Mesenchymal stem cell (in vitro differentiated cells and primary cell): ENCODE measurements around the gene CAMK2A.

Source experiments
- DNase-seq: peaks from one replicate; pipeline ENCODE4 v3.0.0-alpha.2; 2013
- H2AFZ ChIP-seq: one replicate; pipeline ENCODE4 v1.6.1; 2013; ENCODE audit warnings: low read depth, mild to moderate bottlenecking, control low read depth, inconsistent platforms, low read length, moderate library complexity
- H2AK5ac ChIP-seq: 2 replicates; pipeline ENCODE4 v1.6.1; 2013; ENCODE audit warnings: low read length, moderate library complexity, mild to moderate bottlenecking, inconsistent platforms; ENCODE audit not compliant: severe bottlenecking
- H2BK120ac ChIP-seq: one replicate; pipeline ENCODE4 v1.6.1; 2013; ENCODE audit warnings: low read depth, mild to moderate bottlenecking, inconsistent platforms, low read length, moderate library complexity
- H2BK12ac ChIP-seq, 2 experiments: one replicate each; pipeline ENCODE4 v1.6.1; 2013; ENCODE audit warnings: inconsistent platforms in 2 of 2, low read length in 2 of 2, mild to moderate bottlenecking in 2 of 2, moderate library complexity in 2 of 2, control low read depth in 1 of 2
- H2BK15ac ChIP-seq: one replicate; pipeline ENCODE4 v1.6.1; 2013; ENCODE audit warnings: mild to moderate bottlenecking, low read depth, inconsistent platforms; ENCODE audit not compliant: poor library complexity, severe bottlenecking
- H2BK5ac ChIP-seq: 2 replicates; pipeline ENCODE4 v1.6.1; 2013; ENCODE audit warnings: low read depth, mild to moderate bottlenecking, low read length, control low read depth, inconsistent platforms; ENCODE audit not compliant: poor library complexity, severe bottlenecking
- H3K14ac ChIP-seq, 2 experiments: one replicate each; pipeline ENCODE4 v1.6.1; 2013; ENCODE audit warnings: inconsistent platforms in 2 of 2, low read length in 2 of 2, control low read depth in 1 of 2, mild to moderate bottlenecking in 1 of 2, moderate library complexity in 1 of 2
- H3K18ac ChIP-seq, 2 experiments: one replicate each; pipeline ENCODE4 v1.6.1; 2013; ENCODE audit warnings: inconsistent platforms in 2 of 2, low read length in 2 of 2, control low read depth in 1 of 2, low read depth in 1 of 2, mild to moderate bottlenecking in 1 of 2
- H3K23ac ChIP-seq, 2 experiments: one replicate each; pipeline ENCODE4 v1.6.1; 2013; ENCODE audit warnings: inconsistent platforms in 2 of 2, low read length in 2 of 2, mild to moderate bottlenecking in 2 of 2, moderate library complexity in 2 of 2, control low read depth in 1 of 2
- H3K27ac ChIP-seq: 2 replicates; pipeline ENCODE4 v1.5.1; 2013; ENCODE audit warnings: mild to moderate bottlenecking, moderate library complexity, low read length, control low read depth, inconsistent platforms; ENCODE audit not compliant: poor library complexity, severe bottlenecking
- H3K27me3 ChIP-seq, 2 experiments: 2 replicates each; pipeline versions ENCODE4 v1.6.1 to v1.7.0; 2013; ENCODE audit warnings: low read length in 2 of 2, mild to moderate bottlenecking in 2 of 2, moderate library complexity in 2 of 2, control low read depth in 1 of 2, inconsistent platforms in 1 of 2; ENCODE audit not compliant: control insufficient read depth in 1 of 2, insufficient read depth in 1 of 2
- H3K36me3 ChIP-seq, 2 experiments: 2 replicates each; pipeline versions ENCODE4 v1.6.1 to v1.7.0; 2013; ENCODE audit warnings: low read length in 2 of 2, control low read depth in 1 of 2, inconsistent platforms in 1 of 2, low read depth in 1 of 2, mild to moderate bottlenecking in 1 of 2; ENCODE audit not compliant: insufficient read depth in 2 of 2, control insufficient read depth in 1 of 2
- H3K4ac ChIP-seq, 2 experiments: one replicate each; pipeline ENCODE4 v1.6.1; 2013; ENCODE audit warnings: inconsistent platforms in 2 of 2, low read length in 2 of 2, mild to moderate bottlenecking in 2 of 2, moderate library complexity in 2 of 2, control low read depth in 1 of 2, low read depth in 1 of 2
- H3K4me1 ChIP-seq: 2 replicates; pipeline ENCODE4 v1.6.1; 2013; ENCODE audit warnings: low read depth, low read length, control low read depth; ENCODE audit not compliant: control insufficient read depth, insufficient read depth
- H3K4me2 ChIP-seq: 2 replicates; pipeline ENCODE4 v1.6.1; 2013; ENCODE audit warnings: low read length, mild to moderate bottlenecking, inconsistent platforms; ENCODE audit not compliant: poor library complexity, severe bottlenecking
- H3K4me3 ChIP-seq, 2 experiments: 2 replicates each; pipeline versions ENCODE4 v1.5.1 to v1.7.0; 2013; ENCODE audit warnings: low read length in 2 of 2, mild to moderate bottlenecking in 2 of 2, control low read depth in 1 of 2, low read depth in 1 of 2; ENCODE audit not compliant: insufficient read depth in 1 of 2
- H3K79me1 ChIP-seq: replicated peaks from 2 replicates; pipeline ENCODE4 v1.6.1; 2013; ENCODE audit warnings: mild to moderate bottlenecking, control low read depth, low read length, inconsistent platforms; ENCODE audit not compliant: poor library complexity, severe bottlenecking
- H3K9ac ChIP-seq: 2 replicates; pipeline ENCODE4 v1.7.0; 2013; ENCODE audit warnings: mild to moderate bottlenecking, low read length, moderate library complexity
- H3K9me3 ChIP-seq: 2 replicates; pipeline ENCODE4 v1.7.0; 2013; ENCODE audit warnings: mild to moderate bottlenecking, low read length; ENCODE audit not compliant: control insufficient read depth
- H4K8ac ChIP-seq: one replicate; pipeline ENCODE4 v1.6.1; 2013; ENCODE audit warnings: inconsistent platforms, mild to moderate bottlenecking, low read length, moderate library complexity
- H4K91ac ChIP-seq: one replicate; pipeline ENCODE4 v1.6.1; 2013; ENCODE audit warnings: mild to moderate bottlenecking, low read length, inconsistent platforms
- WGBS: methylation state at CpG from one replicate; pipeline ENCODE4 v1.1.7; 2013; ENCODE audit warnings: mixed read lengths; 5-methylcytosine and 5-hydroxymethylcytosine counted together

The CAMK2A gene

DNA sequence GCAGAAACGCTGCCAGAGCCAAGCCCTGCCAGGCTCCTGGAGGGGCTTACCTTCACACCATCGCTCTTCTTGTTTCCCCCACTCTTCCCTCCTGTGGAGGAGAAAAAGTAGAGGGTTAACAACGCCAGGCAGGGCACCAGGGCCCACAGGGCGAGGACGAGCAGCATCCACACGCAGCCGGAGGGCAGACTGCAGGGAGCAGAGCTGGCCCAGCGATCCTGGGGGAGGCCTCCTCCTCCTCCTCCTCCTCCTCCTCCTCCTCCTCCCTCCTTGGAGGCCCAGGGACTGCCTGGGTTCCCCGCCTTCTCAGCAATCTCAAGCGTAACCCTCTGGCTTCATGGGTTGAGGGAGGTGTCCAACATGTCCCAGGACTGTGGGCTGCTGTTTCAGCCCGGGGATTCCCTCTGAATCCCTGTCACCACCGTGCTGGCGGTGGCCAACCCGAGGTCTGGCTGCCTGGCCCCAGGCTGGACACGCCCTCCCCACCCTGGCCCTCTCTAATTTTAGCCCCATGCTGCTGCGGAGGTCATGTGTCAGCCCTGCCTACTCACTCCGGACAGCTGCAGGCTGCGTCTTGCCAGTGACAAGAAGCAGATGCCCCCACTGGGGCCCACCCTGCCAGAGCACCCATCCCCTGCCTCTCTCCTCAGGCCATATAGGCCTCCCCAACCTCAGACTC, 44.3 kb downstream of the CAMK2A start:
- H3K9me3 ChIP-seq, result no peaks in the 10 kb centered on the region
- H4K8ac ChIP-seq, result peak overlapping the region; percentile 59
- H3K27ac ChIP-seq, result no peak overlapping the region
- peaks cover 9% of the 10 kb centered on the region for H3K4me1 ChIP-seq
- no peaks in the 10 kb centered on the region for H3K79me1 ChIP-seq
- H3K9ac ChIP-seq, result peak overlapping the region; percentile 43
- H2BK120ac ChIP-seq, result no peak overlapping the region
- H3K4ac ChIP-seq, result peak overlapping the region; percentile 42 to 60
- H2AFZ ChIP-seq, result peak overlapping the region; percentile 40
- no peak overlapping the region for H2BK5ac ChIP-seq
- H3K23ac ChIP-seq, result no peak overlapping the region
- H4K91ac ChIP-seq, result peak overlapping the region; percentile 43
- H3K14ac ChIP-seq, result peak overlapping the region in 1 of 2 experiments; percentile 68
- H3K4me3 ChIP-seq, result peak overlapping the region in 1 of 2 experiments; percentile 44
- H3K4me2 ChIP-seq, result no peak overlapping the region
- no peak overlapping the region for H2BK15ac ChIP-seq
- peak; percentile 86 for DNase-seq
- H3K36me3 ChIP-seq, result peaks cover 0 to 21% of the 10 kb centered on the region in 2 experiments
- H2AK5ac ChIP-seq, result no peak overlapping the region
- WGBS, result 22% methylated on average over 15 of the region's 18 CpGs
- peak overlapping the region in 1 of 2 experiments; percentile 95 for H2BK12ac ChIP-seq
- no peaks in the 10 kb centered on the region for H3K27me3 ChIP-seq
- peak overlapping the region; percentile 23 to 90 for H3K18ac ChIP-seq

DNA sequence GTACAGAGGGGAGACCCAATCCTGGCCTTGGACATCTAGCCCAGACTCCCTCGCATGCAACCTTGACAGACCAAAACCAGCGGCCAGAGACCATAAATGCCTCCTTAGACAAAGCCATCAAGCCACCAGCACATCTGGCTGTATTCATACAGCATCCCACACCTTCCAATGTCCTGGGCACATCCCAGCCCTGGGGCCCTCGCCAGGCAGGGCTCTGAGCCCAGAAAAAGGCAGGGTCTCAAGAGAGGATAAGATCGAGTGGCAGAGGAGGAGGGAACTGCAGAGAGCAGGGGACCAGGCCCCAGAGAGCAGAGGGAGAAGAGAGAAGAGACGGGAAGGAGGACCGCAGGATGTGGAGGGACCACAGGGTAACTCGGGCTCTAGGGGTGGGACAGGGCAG, 45.4 kb downstream of the CAMK2A start:
- H3K36me3 ChIP-seq, result peaks cover 0 to 19% of the 10 kb centered on the region in 2 experiments
- 85% methylated on average over 7 of the region's 7 CpGs for WGBS
- peak overlapping the region; percentile 17 to 18 for H3K18ac ChIP-seq
- H3K4me3 ChIP-seq, result no peak overlapping the region
- H2BK15ac ChIP-seq, result peak overlapping the region; percentile 34
- no peak overlapping the region for H2BK120ac ChIP-seq
- no peak overlapping the region for H4K8ac ChIP-seq
- no peak overlapping the region for H2AFZ ChIP-seq
- DNase-seq, result no peak
- no peak overlapping the region for H4K91ac ChIP-seq
- no peak overlapping the region for H3K27ac ChIP-seq
- H3K9ac ChIP-seq, result no peak overlapping the region
- no peak overlapping the region for H2BK5ac ChIP-seq
- H3K4me1 ChIP-seq, result peaks cover 9% of the 10 kb centered on the region
- peak overlapping the region; percentile 76 to 95 for H2BK12ac ChIP-seq
- H3K4me2 ChIP-seq, result no peak overlapping the region
- H3K79me1 ChIP-seq, result no peaks in the 10 kb centered on the region
- H2AK5ac ChIP-seq, result no peak overlapping the region
- H3K9me3 ChIP-seq, result no peaks in the 10 kb centered on the region
- H3K27me3 ChIP-seq, result no peaks in the 10 kb centered on the region
- peak overlapping the region in 1 of 2 experiments; percentile 21 for H3K14ac ChIP-seq
- no peak overlapping the region for H3K23ac ChIP-seq
- peak overlapping the region in 1 of 2 experiments; percentile 60 for H3K4ac ChIP-seq

DNA sequence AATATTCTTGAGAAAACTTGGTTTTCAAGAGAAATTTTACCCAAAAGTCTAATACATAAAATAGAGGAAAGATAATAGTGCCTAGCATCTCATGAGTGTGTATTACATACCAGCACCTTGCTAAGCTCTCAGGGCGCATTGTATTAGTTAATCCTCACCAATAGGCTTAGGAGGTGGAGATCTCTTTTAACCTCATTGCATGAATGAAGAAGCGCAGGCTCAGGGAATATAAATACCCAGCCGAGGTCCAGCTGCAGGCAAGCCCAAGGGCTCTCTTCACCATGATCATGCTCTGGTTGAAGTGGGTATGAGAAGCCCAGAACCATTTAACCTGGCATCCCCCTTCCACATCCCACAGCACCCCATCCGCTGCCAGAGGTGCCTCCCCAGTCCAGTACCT, 46.0 kb downstream of the CAMK2A start:
- no peak overlapping the region for H3K4ac ChIP-seq
- WGBS, result 100% methylated on average over 2 of the region's 4 CpGs

DNA sequence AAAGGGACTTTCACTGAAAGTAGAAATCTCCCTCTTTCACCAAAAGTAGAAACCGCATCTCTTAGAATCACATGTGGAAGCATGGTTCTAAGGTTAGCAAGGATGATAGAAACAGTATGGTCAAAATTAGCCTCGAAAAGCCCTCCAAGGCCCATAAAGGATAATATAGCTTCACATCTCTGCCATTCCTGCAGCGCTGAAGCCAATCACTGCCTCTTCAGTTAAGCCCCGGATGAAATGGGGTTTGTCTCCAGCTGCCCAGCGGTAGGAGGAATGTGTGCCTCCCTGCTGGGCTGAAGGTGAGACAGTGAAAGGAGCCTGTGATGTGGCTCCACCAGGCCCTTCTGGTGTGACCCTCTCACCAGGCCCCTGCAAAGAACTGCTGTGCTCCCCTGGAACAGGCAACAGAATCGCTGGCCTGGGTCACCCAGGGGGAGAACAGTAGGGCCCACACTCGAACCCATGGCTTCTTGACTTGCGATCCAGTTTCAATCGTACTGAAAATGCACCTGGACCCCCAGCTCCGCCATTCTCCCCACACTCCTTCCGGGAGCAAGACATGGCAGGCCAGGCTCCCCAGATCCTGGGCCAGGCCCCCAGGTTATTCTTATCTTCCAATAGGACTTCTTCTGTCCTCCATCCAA, 47.2 kb downstream of the CAMK2A start:
- Histone ChIP-seq H2BK15ac (no peak overlapping the region), H3K14ac (no peak overlapping the region), H4K8ac (no peak overlapping the region), H3K9me3 (no peaks in the 10 kb centered on the region), H4K91ac (no peak overlapping the region), H3K4me3 (no peak overlapping the region), H3K4me2 (no peak overlapping the region), H3K4me1 (peaks cover 9% of the 10 kb centered on the region), H3K4ac (no peak overlapping the region), H2BK120ac (no peak overlapping the region), H2AFZ (no peak overlapping the region), H3K79me1 (no peaks in the 10 kb centered on the region), H3K23ac (no peak overlapping the region), H3K36me3 (peaks cover 0 to 17% of the 10 kb centered on the region in 2 experiments), H3K27ac (no peak overlapping the region), H2BK5ac (no peak overlapping the region), H3K18ac (no peak overlapping the region), H3K9ac (no peak overlapping the region), H2BK12ac (no peak overlapping the region), H3K27me3 (no peaks in the 10 kb centered on the region), H2AK5ac (no peak overlapping the region)
- 85% methylated on average over 10 of the region's 11 CpGs for WGBS
- no peak for DNase-seq

More for the DNA sequence above, 46.0 kb downstream of the CAMK2A start:
- Histone ChIP-seq H2BK120ac (no peak overlapping the region), H2BK5ac (no peak overlapping the region), H3K4me3 (no peak overlapping the region), H3K27me3 (no peaks in the 10 kb centered on the region), H2AFZ (no peak overlapping the region), H3K23ac (no peak overlapping the region), H4K8ac (no peak overlapping the region), H2BK15ac (no peak overlapping the region), H3K9me3 (no peaks in the 10 kb centered on the region), H4K91ac (no peak overlapping the region), H3K9ac (no peak overlapping the region), H3K14ac (no peak overlapping the region), H2BK12ac (no peak overlapping the region), H3K4me1 (peaks cover 9% of the 10 kb centered on the region), H3K18ac (no peak overlapping the region), H3K4me2 (no peak overlapping the region), H3K27ac (no peak overlapping the region), H2AK5ac (no peak overlapping the region), H3K79me1 (no peaks in the 10 kb centered on the region), H3K36me3 (peaks cover 0 to 21% of the 10 kb centered on the region in 2 experiments)
- no peak for DNase-seq
